ENCODE measurements around the gene ENO1.

- TF ChIP-seq CTCF (conservative IDR thresholded peaks at IDR 0.05 in 1 of 2, IDR thresholded peaks at IDR 0.05 in 1 of 2; ENCODE audit: extremely low read depth in 1 of 2, insufficient read depth in 1 of 2, low read depth in 1 of 2, low read length in 2 of 2), result no peak
- no peak for TF ChIP-seq EZH2 (IDR thresholded peaks at IDR 0.05; ENCODE audit: borderline replicate concordance, low read length)
These were observed 5.5 kb downstream of the ENO1 start for GRCh38 chr1:8873001-8873400.

All from mammary epithelial cell (primary cell).